SIG-M5 treated with dmso at 0.1 percent for 504 hours (cell line): ENCODE results near the gene GTF2H3.
"Not testable (repeated sequence)": the region's sequence is repeated elsewhere in the genome, so short reads cannot be mapped to it uniquely, and the experiment has no call there.

Source experiments
- DNase-seq: peaks from one replicate; lab custom pipeline; 2025; ENCODE audit not compliant: unreplicated experiment; lab: John Stamatoyannopoulos, UW

GTF2H3 gene

GRCh38 chr12:123633379-123634141 lies at the start of gene GTF2H3, which contains the start of gene EIF2B1:
Gene GTF2H3 (plus strand): TSS chr12:123633829. CDS start chr12:123633860, 31 bp downstream.
Gene EIF2B1 (minus strand): TSS chr12:123633686. CDS start chr12:123633557, 129 bp downstream.
- DNase-seq, result peak; percentile 97

- DNase-seq, result no peak
Measured at GRCh38 chr12:123591702-123592481, 41.7 kb upstream of the GTF2H3 start.

- DNase-seq, result peak; percentile 52
Measured at GRCh38 chr12:123595729-123596128, 37.9 kb upstream of the GTF2H3 start.

GRCh38 chr12:123597100-123597499 lies 36.5 kb upstream of the GTF2H3 start:
- DNase-seq, result no peak

- DNase-seq, result no peak
Measured at GRCh38 chr12:123598522-123598921, 35.1 kb upstream of the GTF2H3 start.

- no peak for DNase-seq
Measured at GRCh38 chr12:123599310-123599709, 34.3 kb upstream of the GTF2H3 start.

GRCh38 chr12:123599721-123600120 lies 33.9 kb upstream of the GTF2H3 start:
- DNase-seq, result no peak

- peak; percentile 78 for DNase-seq
Measured at GRCh38 chr12:123601602-123602489, 31.8 kb upstream of the GTF2H3 start, which contains the start of gene DDX55. Gene DDX55 (plus strand): TSS chr12:123602099. CDS start chr12:123602149, 50 bp downstream.

- DNase-seq, result peak; percentile 74
Measured at GRCh38 chr12:123602651-123603195, 30.9 kb upstream of the GTF2H3 start.

- DNase-seq, result not testable (repeated sequence)
Measured at GRCh38 chr12:123603495-123603894, 30.1 kb upstream of the GTF2H3 start.

GRCh38 chr12:123607756-123608155 lies 25.9 kb upstream of the GTF2H3 start:
- DNase-seq, result no peak

- DNase-seq, result no peak
Measured at GRCh38 chr12:123608182-123608581, 25.4 kb upstream of the GTF2H3 start.

GRCh38 chr12:123614110-123614509 lies 19.5 kb upstream of the GTF2H3 start:
- DNase-seq, result no peak

- no peak for DNase-seq
Measured at GRCh38 chr12:123614531-123614930, 19.1 kb upstream of the GTF2H3 start.

GRCh38 chr12:123617144-123617543 lies 16.5 kb upstream of the GTF2H3 start:
- DNase-seq, result no peak

GRCh38 chr12:123617580-123617979 lies 16.0 kb upstream of the GTF2H3 start:
- no peak for DNase-seq

- no peak for DNase-seq
Measured at GRCh38 chr12:123621101-123621500, 12.5 kb upstream of the GTF2H3 start.

GRCh38 chr12:123621619-123622530 lies 11.8 kb upstream of the GTF2H3 start:
- DNase-seq, result no peak

GRCh38 chr12:123634142-123634561 lies 523 bp downstream of the GTF2H3 start:
- DNase-seq, result no peak

- no peak for DNase-seq
Measured at GRCh38 chr12:123643911-123644310, 10.3 kb downstream of the GTF2H3 start.
